Measurements from ENCODE around the gene DOCK2. TPM values are rescaled to one million over a fixed set of nuclear protein-coding genes. Genes with fewer than 3 reads are reported as not detected.

Gene DOCK2
- total and polyA plus RNA-seq, 12 donors: 3.3 to 59.5 (median 21.0) TPM

- Histone ChIP-seq H3K27me3 (no peaks in the 10 kb centered on the region), H3K4me1 (replicated peaks in 1 of 2) (no peaks in the 10 kb centered on the region), H3K36me3 (replicated peaks in 1 of 2) (no peaks in the 10 kb centered on the region), H3K4me3 (no peak overlapping the region), H3K27ac (no peak overlapping the region), H3K9me3 (replicated peaks in 1 of 3) (no peaks in the 10 kb centered on the region)
- 65 to 75% (median 69%) methylated on average over 5 of the region's 5 CpGs for WGBS, 4 donors
- TF ChIP-seq POLR2A (IDR thresholded peaks at IDR 0.05) (no peak), CTCF (IDR thresholded peaks at IDR 0.05) (no peak)
- intact Hi-C loops (cut with DNase I): no loop called here
- DNase-seq: no peak
These were observed 172.2 kb downstream of the DOCK2 start for GRCh38 chr5:169809281-169809680.

- Histone ChIP-seq H3K4me3 (no peak overlapping the region), H3K36me3 (replicated peaks in 1 of 2) (no peaks in the 10 kb centered on the region), H3K27me3 (no peaks in the 10 kb centered on the region), H3K4me1 (replicated peaks in 1 of 2) (no peaks in the 10 kb centered on the region), H3K27ac (no peak overlapping the region), H3K9me3 (replicated peaks in 1 of 3) (no peaks in the 10 kb centered on the region)
- TF ChIP-seq POLR2A (IDR thresholded peaks at IDR 0.05): no peak
- TF ChIP-seq CTCF (IDR thresholded peaks at IDR 0.05): no peak
- no peak for DNase-seq
- WGBS, 4 donors: 91 to 95% (median 94%) methylated on average over 5 of the region's 5 CpGs
- intact Hi-C loops (cut with DNase I): no loop called here
These were observed 173.4 kb downstream of the DOCK2 start for GRCh38 chr5:169810524-169810923.

GRCh38 chr5:169811023-169811422, 173.9 kb downstream of the DOCK2 start:
- WGBS, 4 donors: 77 to 100% (median 87%) methylated on average over 2 to 5 of the region's 5 CpGs
- Histone ChIP-seq H3K9me3 (replicated peaks in 1 of 3) (no peaks in the 10 kb centered on the region), H3K27me3 (no peaks in the 10 kb centered on the region), H3K36me3 (replicated peaks in 1 of 2) (no peaks in the 10 kb centered on the region), H3K4me3 (no peak overlapping the region), H3K4me1 (replicated peaks in 1 of 2) (no peaks in the 10 kb centered on the region), H3K27ac (no peak overlapping the region)
- no peak for TF ChIP-seq CTCF (IDR thresholded peaks at IDR 0.05)
- TF ChIP-seq POLR2A (IDR thresholded peaks at IDR 0.05): no peak
- intact Hi-C loops (cut with DNase I): no loop called here
- DNase-seq: no peak

DNA sequence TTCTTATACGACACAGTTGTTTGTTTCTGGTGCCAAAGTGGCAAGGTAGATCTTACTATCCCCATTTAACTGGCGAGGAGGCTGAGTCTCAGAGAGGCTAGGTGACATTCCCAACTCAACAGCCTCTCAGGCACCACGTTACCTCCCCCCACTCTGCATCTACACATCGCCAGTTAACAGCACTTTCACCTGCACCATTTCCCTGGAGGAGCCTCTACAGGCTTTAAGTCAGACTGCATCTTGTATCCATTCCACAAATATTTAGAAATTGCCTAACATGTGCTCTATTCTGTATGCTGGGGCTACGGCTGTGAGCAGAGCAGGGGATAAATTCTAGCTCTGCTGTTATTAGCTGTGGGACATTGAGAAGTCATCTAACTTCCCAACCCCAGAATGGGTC, 174.6 kb downstream of the DOCK2 start:
- whole genome bisulfite sequencing, 4 donors: 82 to 90% (median 87%) methylated on average over 5 of the region's 5 CpGs
- H3K4me1 ChIP-seq (replicated peaks in 1 of 2): no peaks in the 10 kb centered on the region
- no peaks in the 10 kb centered on the region for H3K9me3 ChIP-seq (replicated peaks in 1 of 3)
- DNase-seq: no peak
- no peak overlapping the region for H3K27ac ChIP-seq
- intact Hi-C loops (cut with DNase I): no loop called here
- no peaks in the 10 kb centered on the region for H3K27me3 ChIP-seq
- H3K4me3 ChIP-seq: no peak overlapping the region
- no peak for TF ChIP-seq CTCF (IDR thresholded peaks at IDR 0.05)
- TF ChIP-seq POLR2A (IDR thresholded peaks at IDR 0.05): no peak
- no peaks in the 10 kb centered on the region for H3K36me3 ChIP-seq (replicated peaks in 1 of 2)

Measured in adrenal gland (tissue), 12 donors.